H1 (cell line): ENCODE measurements around the gene MAP2K1. TPM values are rescaled to one million over a fixed set of nuclear protein-coding genes. Genes with fewer than 3 reads are reported as not detected.

Experiments
- CTCF ChIA-PET: fragments of 300-600 bp; sonication (Branson Sonifier 250); formaldehyde crosslinking; loops from one replicate; lab custom pipeline; 2021; ENCODE audit not compliant: partially characterized antibody; lab: Charles Lee
- POLR2A ChIA-PET: fragments of 300-600 bp; sonication (Branson Sonifier 250); formaldehyde crosslinking; loops from one replicate; lab custom pipeline; 2021; ENCODE audit warnings: inconsistent platforms; ENCODE audit not compliant: partially characterized antibody; lab: Charles Lee
- DNase-seq, 2 experiments: peaks; one replicate each; pipeline versions ENCODE4 v3.0.0 to v3.0.0-alpha.2; 2010 to 2022; ENCODE audit warnings: low spot score in 2 of 2, low read depth in 1 of 2, mixed read lengths in 1 of 2
- FAIRE-seq: peaks from 2 replicates; lab custom pipeline; 2011; peaks lifted over from hg19 to GRCh38; lab: Jason Lieb, UNC
- H2AFZ ChIP-seq: 2 replicates; pipeline ENCODE4 v1.8.1; 2012; ENCODE audit warnings: low read length, inconsistent platforms
- H2AK5ac ChIP-seq: 2 replicates; pipeline ENCODE4 v1.6.1; 2013; ENCODE audit warnings: low read depth, low read length
- H2BK120ac ChIP-seq: replicated peaks from 2 replicates; pipeline ENCODE3; 2013; ENCODE audit warnings: low read depth, low read length, inconsistent platforms
- H2BK12ac ChIP-seq: 2 replicates; pipeline ENCODE4 v1.6.1; 2013; ENCODE audit warnings: low read depth, low read length
- H2BK15ac ChIP-seq: 2 replicates; pipeline ENCODE4 v1.6.1; 2013; ENCODE audit warnings: low read length
- H2BK20ac ChIP-seq: 2 replicates; pipeline ENCODE4 v1.6.1; 2013; ENCODE audit warnings: low read length
- H2BK5ac ChIP-seq: 2 replicates; pipeline ENCODE4 v1.6.1; 2013; ENCODE audit warnings: low read depth, low read length
- H3K14ac ChIP-seq: 2 replicates; pipeline ENCODE4 v1.6.1; 2013; ENCODE audit warnings: inconsistent platforms; ENCODE audit not compliant: insufficient read length
- H3K18ac ChIP-seq: 2 replicates; pipeline ENCODE4 v1.6.1; 2013; ENCODE audit warnings: low read length; ENCODE audit errors: extremely low read depth
- H3K23ac ChIP-seq: 2 replicates; pipeline ENCODE4 v1.6.1; 2013; ENCODE audit warnings: inconsistent platforms; ENCODE audit not compliant: insufficient read length
- H3K23me2 ChIP-seq: 2 replicates; pipeline ENCODE4 v1.6.1; 2013; ENCODE audit warnings: low read depth, low read length
- H3K27ac ChIP-seq: 2 replicates; pipeline ENCODE4 v1.6.1; 2011; ENCODE audit warnings: low read depth, low read length, inconsistent platforms
- H3K27me3 ChIP-seq, 4 experiments: replicated peaks in 1 of 4; 1 replicate in 1 of 4; 2 replicates in 3 of 4; pipeline versions ENCODE4 v1.6.1 to v1.8.1; 2011 to 2013; ENCODE audit warnings: low read length in 3 of 4, mild to moderate bottlenecking in 3 of 4, inconsistent platforms in 2 of 4, mixed read lengths in 2 of 4, moderate library complexity in 1 of 4; ENCODE audit not compliant: control insufficient read depth in 3 of 4, insufficient read depth in 3 of 4; ENCODE audit errors: extremely low read depth in 1 of 4
- H3K36me3 ChIP-seq, 4 experiments: 2 replicates each; pipeline versions ENCODE4 v1.6.1 to v1.8.1; 2011 to 2013; ENCODE audit warnings: mild to moderate bottlenecking in 4 of 4, low read length in 3 of 4, moderate library complexity in 2 of 4, control low read depth in 1 of 4, inconsistent platforms in 1 of 4; ENCODE audit not compliant: insufficient read depth in 4 of 4, control insufficient read depth in 2 of 4
- H3K4ac ChIP-seq: replicated peaks from 2 replicates; pipeline ENCODE3; 2013; ENCODE audit warnings: low read length, low read depth, mixed read lengths, inconsistent platforms; ENCODE audit not compliant: insufficient read length
- H3K4me1 ChIP-seq, 4 experiments: replicated peaks in 1 of 4; 1 replicate in 1 of 4; 2 replicates in 3 of 4; pipeline versions ENCODE4 v1.6.1 to v1.8.1; 2011 to 2013; ENCODE audit warnings: low read length in 3 of 4, inconsistent platforms in 2 of 4, mixed read lengths in 1 of 4; ENCODE audit not compliant: insufficient read depth in 4 of 4, control insufficient read depth in 3 of 4
- H3K4me2 ChIP-seq, 2 experiments: 2 replicates each; pipeline versions ENCODE4 v1.6.1 to v1.8.1; 2011 to 2013; ENCODE audit warnings: low read depth in 2 of 2, low read length in 2 of 2, control low read depth in 1 of 2, inconsistent platforms in 1 of 2, mild to moderate bottlenecking in 1 of 2; ENCODE audit not compliant: insufficient read depth in 1 of 2
- H3K4me3 ChIP-seq, 4 experiments: fragments of 200-600, 300-600 bp in 1 of 4; sonication (generic), shearing (Covaris generic), sonication (Bioruptor Twin) in 1 of 4; 2 replicates each; pipeline versions ENCODE4 v1.5.1 to v1.8.1; 2011 to 2016; ENCODE audit warnings: low read length in 4 of 4, low read depth in 3 of 4, control low read depth in 2 of 4, inconsistent platforms in 2 of 4, mild to moderate bottlenecking in 2 of 4, mixed read lengths in 1 of 4, moderate library complexity in 1 of 4; ENCODE audit not compliant: insufficient read depth in 2 of 4; ENCODE audit errors: extremely low read depth in 1 of 4
- H3K56ac ChIP-seq: replicated peaks from 2 replicates; pipeline ENCODE3; 2013; ENCODE audit warnings: low read depth, mild to moderate bottlenecking, mixed read lengths, low read length, inconsistent platforms; ENCODE audit not compliant: insufficient read length
- H3K79me1 ChIP-seq: 2 replicates; pipeline ENCODE4 v1.6.1; 2013; ENCODE audit warnings: low read depth, low read length, control low read depth
- H3K79me2 ChIP-seq, 2 experiments: 2 replicates each; pipeline versions ENCODE4 v1.6.1 to v1.8.1; 2012 to 2013; ENCODE audit warnings: low read length in 2 of 2, mild to moderate bottlenecking in 2 of 2, inconsistent platforms in 1 of 2; ENCODE audit not compliant: insufficient read depth in 2 of 2, control insufficient read depth in 1 of 2
- H3K9ac ChIP-seq, 4 experiments: replicated peaks in 1 of 4; 1 replicate in 1 of 4; 2 replicates in 3 of 4; pipeline versions ENCODE4 v1.6.1 to v1.8.1; 2011 to 2013; ENCODE audit warnings: low read depth in 3 of 4, low read length in 3 of 4, control low read depth in 2 of 4, mild to moderate bottlenecking in 2 of 4, moderate library complexity in 2 of 4, inconsistent platforms in 1 of 4; ENCODE audit errors: extremely low read depth in 1 of 4
- H3K9me3 ChIP-seq, 2 experiments: 2 replicates each; pipeline versions ENCODE4 v1.6.1 to v1.8.1; 2012 to 2013; ENCODE audit warnings: mild to moderate bottlenecking in 2 of 2, moderate library complexity in 2 of 2, control low read depth in 1 of 2, inconsistent platforms in 1 of 2, low read depth in 1 of 2, low read length in 1 of 2, mixed read lengths in 1 of 2; ENCODE audit not compliant: insufficient read depth in 2 of 2
- H4K20me1 ChIP-seq, 2 experiments: replicated peaks in 1 of 2; 2 replicates each; pipeline versions ENCODE3 to v1.8.1; 2011 to 2013; ENCODE audit warnings: inconsistent platforms in 2 of 2, low read length in 2 of 2, mild to moderate bottlenecking in 1 of 2; ENCODE audit not compliant: insufficient read depth in 2 of 2, control insufficient read depth in 1 of 2
- H4K5ac ChIP-seq: 2 replicates; pipeline ENCODE4 v1.6.1; 2013; ENCODE audit warnings: low read length, low read depth, mixed read lengths, inconsistent platforms; ENCODE audit not compliant: insufficient read length
- H4K8ac ChIP-seq: 2 replicates; pipeline ENCODE4 v1.8.0; 2013; ENCODE audit warnings: mild to moderate bottlenecking, moderate library complexity, low read length, inconsistent platforms; ENCODE audit not compliant: insufficient read depth; ENCODE audit errors: extremely low read depth
- H4K91ac ChIP-seq: replicated peaks from 2 replicates; pipeline ENCODE3; 2013; ENCODE audit warnings: low read length, mixed read lengths, inconsistent platforms; ENCODE audit not compliant: insufficient read length
- BACH1 ChIP-seq: IDR thresholded peaks from 2 replicates; pipeline ENCODE4 v1.6.1; 2012; ENCODE audit warnings: low read length, improper control_type of control experiment
- CHD1 ChIP-seq: IDR thresholded peaks from 2 replicates; pipeline ENCODE4 v1.6.1; 2012; ENCODE audit warnings: low read depth, low read length, improper control_type of control experiment
- NRF1 ChIP-seq: IDR thresholded peaks from 2 replicates; pipeline ENCODE4 v1.6.1; 2011; ENCODE audit warnings: mild to moderate bottlenecking, low read depth, low read length, improper control_type of control experiment
- RNF2 ChIP-seq: fragments of 200-900, 300-1000 bp; sonication (generic); IDR thresholded peaks from 2 replicates; pipeline ENCODE4 v1.7.1; 2016; ENCODE audit warnings: borderline replicate concordance, low read depth, mild to moderate bottlenecking, antibody characterized with exemption, low read length; ENCODE audit not compliant: poor library complexity, severe bottlenecking; ENCODE audit errors: missing control alignments
- SAP30 ChIP-seq: fragments of 300-600 bp; sonication (generic); IDR thresholded peaks from 2 replicates; pipeline ENCODE4 v1.7.1; 2012; ENCODE audit warnings: low read length, moderate library complexity, mild to moderate bottlenecking, inconsistent platforms; ENCODE audit not compliant: insufficient read depth, insufficient replicate concordance
- SIN3A ChIP-seq, 2 experiments: IDR thresholded peaks in 1 of 2; conservative IDR thresholded peaks in 1 of 2; 2 replicates each; pipeline ENCODE4 v1.6.1; 2011 to 2012; ENCODE audit warnings: low read length in 2 of 2, improper control_type of control experiment in 1 of 2, low read depth in 1 of 2, mild to moderate bottlenecking in 1 of 2
- SIX5 ChIP-seq: IDR thresholded peaks from 2 replicates; pipeline ENCODE4 v1.6.1; 2011; ENCODE audit warnings: mild to moderate bottlenecking, low read depth, low read length
- TCF12 ChIP-seq: IDR thresholded peaks from 2 replicates; pipeline ENCODE4 v1.6.1; 2011; ENCODE audit warnings: low read depth, mild to moderate bottlenecking, low read length
- WGBS, 2 experiments: shearing (Covaris generic) in 1 of 2; methylation state at CpG; one replicate each; pipeline versions ENCODE4 v1.1.6 to v1.1.7; 2013 to 2015; ENCODE audit warnings: low lambda C conversion rate in 2 of 2, mixed read lengths in 2 of 2, inconsistent platforms in 1 of 2, low coverage in 1 of 2, missing lambda C conversion rate in 1 of 2; ENCODE audit not compliant: insufficient replicate concordance in 2 of 2, insufficient coverage in 1 of 2, insufficient read length in 1 of 2; ENCODE audit errors: extremely low coverage in 1 of 2, missing lambda C conversion rate in 1 of 2; 5-methylcytosine and 5-hydroxymethylcytosine counted together
- polyA plus RNA-seq, 7 experiments: library from polyadenylated mRNA; depleted of rRNA in 3 of 7; stranded (reverse) in 5 of 7; unstranded in 2 of 7; fragments of >200 nt in 5 of 7; fragments of 200-250 nt in 2 of 7; gene quantifications; 1 replicate in 5 of 7; 2 replicates in 1 of 7; 4 replicates in 1 of 7; pipeline versions ENCODE4 v1.2.1 to v1.2.3, GENCODE V29; 2011 to 2013; ENCODE audit warnings: missing spikeins in 2 of 7, mixed read lengths in 2 of 7
- total RNA-seq: library from RNA; stranded (reverse); fragmentation: NEBNext Ultra II Directional; extraction: Animal tissue kit (Norgen Biotek cat#: 25700); gene quantifications from 2 replicates; pipeline ENCODE4 v1.2.1, GENCODE V29; 2021
- TF ChIP-seq, protein P1 (sequence below): IDR thresholded peaks from 2 replicates; pipeline ENCODE4 v1.6.1; 2011; ENCODE audit warnings: low read length, improper control_type of control experiment
- TF ChIP-seq, protein P2 (sequence below): IDR thresholded peaks from 2 replicates; pipeline ENCODE4 v1.6.1; 2012; ENCODE audit warnings: low read length, inconsistent platforms

MAP2K1 gene
- total and polyA plus RNA-seq, 2 of the 8 experiments (the other 6 are each of a cell fraction or from before 2014, with no cell fraction given) = 54.7 to 78.2 TPM

DNA sequence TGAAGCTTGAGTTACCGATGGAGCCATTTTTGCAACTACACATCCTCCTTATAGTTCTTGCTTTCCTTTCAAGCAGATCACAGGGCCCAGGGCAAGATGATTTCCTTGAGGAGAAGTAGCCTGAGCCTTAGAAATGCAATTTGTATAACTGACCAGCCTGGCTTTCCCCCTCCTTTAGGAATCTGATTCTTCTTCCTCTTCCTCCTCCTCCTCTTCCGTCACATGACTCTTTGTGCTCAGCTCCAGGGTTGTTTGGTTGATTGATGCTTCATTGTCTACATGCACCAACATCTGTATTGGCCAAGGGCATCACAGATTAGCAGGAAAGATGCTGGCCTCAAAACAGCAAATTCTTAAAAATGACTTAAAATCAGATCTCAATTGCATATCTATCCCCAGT is 107.5 kb downstream of the MAP2K1 start:
- 97% methylated on average over 2 of the region's 2 CpGs; no CpG with 5 or more reads in 1 of the 2 experiments for WGBS, 2 experiments
- ChIA-PET POLR2A (interaction anchor here (0.9 to 3.3 kb wide), 6 partner anchors 10 to 21 kb away, joined by 3 to 15 read pairs (median 4); partner anchors contain the start of genes RPL4 and ZWILCH), CTCF (interaction anchor here (0.6 to 1.8 kb wide), 3 partner anchors 11 to 106 kb away, joined by 3 to 5 read pairs (median 3); partner anchors contain the start of gene ZWILCH)
- TF ChIP-seq, protein P1, sequence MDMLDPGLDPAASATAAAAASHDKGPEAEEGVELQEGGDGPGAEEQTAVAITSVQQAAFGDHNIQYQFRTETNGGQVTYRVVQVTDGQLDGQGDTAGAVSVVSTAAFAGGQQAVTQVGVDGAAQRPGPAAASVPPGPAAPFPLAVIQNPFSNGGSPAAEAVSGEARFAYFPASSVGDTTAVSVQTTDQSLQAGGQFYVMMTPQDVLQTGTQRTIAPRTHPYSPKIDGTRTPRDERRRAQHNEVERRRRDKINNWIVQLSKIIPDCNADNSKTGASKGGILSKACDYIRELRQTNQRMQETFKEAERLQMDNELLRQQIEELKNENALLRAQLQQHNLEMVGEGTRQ = peak; percentile 22; the same call in 1 of the 2 replicates
- TF ChIP-seq CHD1 = no peak
- no peak for TF ChIP-seq TCF12
- TF ChIP-seq SIN3A (conservative IDR thresholded peaks at IDR 0.05 in 1 of 2, IDR thresholded peaks at IDR 0.05 in 1 of 2; ENCODE audit: low read depth in 1 of 2, low read length in 2 of 2) = no peak
- TF ChIP-seq SAP30 = no peak
- TF ChIP-seq SIX5 = no peak
- TF ChIP-seq RNF2 = no peak
- no peak for TF ChIP-seq BACH1
- TF ChIP-seq NRF1 = no peak
- TF ChIP-seq, protein P2, sequence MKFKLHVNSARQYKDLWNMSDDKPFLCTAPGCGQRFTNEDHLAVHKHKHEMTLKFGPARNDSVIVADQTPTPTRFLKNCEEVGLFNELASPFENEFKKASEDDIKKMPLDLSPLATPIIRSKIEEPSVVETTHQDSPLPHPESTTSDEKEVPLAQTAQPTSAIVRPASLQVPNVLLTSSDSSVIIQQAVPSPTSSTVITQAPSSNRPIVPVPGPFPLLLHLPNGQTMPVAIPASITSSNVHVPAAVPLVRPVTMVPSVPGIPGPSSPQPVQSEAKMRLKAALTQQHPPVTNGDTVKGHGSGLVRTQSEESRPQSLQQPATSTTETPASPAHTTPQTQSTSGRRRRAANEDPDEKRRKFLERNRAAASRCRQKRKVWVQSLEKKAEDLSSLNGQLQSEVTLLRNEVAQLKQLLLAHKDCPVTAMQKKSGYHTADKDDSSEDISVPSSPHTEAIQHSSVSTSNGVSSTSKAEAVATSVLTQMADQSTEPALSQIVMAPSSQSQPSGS = no peak

More for the DNA sequence above, 107.5 kb downstream of the MAP2K1 start:
- H3K23ac ChIP-seq = no peak overlapping the region
- no peak for DNase-seq
- no peaks in the 10 kb centered on the region for H3K9me3 ChIP-seq
- no peak overlapping the region for H2AK5ac ChIP-seq
- peaks cover 4% of the 10 kb centered on the region; the same call in 1 of the 2 replicates for H3K23me2 ChIP-seq
- H2AFZ ChIP-seq = no peak overlapping the region
- H4K5ac ChIP-seq = no peak overlapping the region
- no peak overlapping the region for H2BK20ac ChIP-seq
- no peak overlapping the region for H4K91ac ChIP-seq
- H4K8ac ChIP-seq = no peak overlapping the region
- no peak overlapping the region for H3K27ac ChIP-seq
- H2BK12ac ChIP-seq = no peak overlapping the region
- FAIRE-seq = no peak
- no peak overlapping the region for H3K9ac ChIP-seq
- H4K20me1 ChIP-seq = no peaks in the 10 kb centered on the region
- no peaks in the 10 kb centered on the region for H3K27me3 ChIP-seq
- H2BK15ac ChIP-seq = no peak overlapping the region
- H3K56ac ChIP-seq = no peak overlapping the region
- H3K18ac ChIP-seq = no peak overlapping the region
- H2BK5ac ChIP-seq = no peak overlapping the region
- no peak overlapping the region for H3K4ac ChIP-seq
- no peaks in the 10 kb centered on the region; a peak in 1 of 4 replicates for H3K79me2 ChIP-seq
- no peak overlapping the region for H3K4me3 ChIP-seq
- H3K14ac ChIP-seq = no peak overlapping the region
- H3K79me1 ChIP-seq = peaks cover 2% of the 10 kb centered on the region; the same call in 1 of the 2 replicates
- H3K4me2 ChIP-seq = no peak overlapping the region
- H3K36me3 ChIP-seq = peaks cover 11 to 72% (median 34%) of the 10 kb centered on the region in 4 experiments
- H3K4me1 ChIP-seq = peaks cover 0 to 5% (median 3%) of the 10 kb centered on the region in 4 experiments; a peak in 3 of 7 replicates
- no peak overlapping the region for H2BK120ac ChIP-seq
